DMS 273 treated with DMSO at 0.1 percent for 48 hours (cell line): ENCODE results near the gene SGTA.

Source experiments
- DNase-seq: peaks from one replicate; lab custom pipeline; 2025; lab: John Stamatoyannopoulos, UW

The SGTA gene

DNA sequence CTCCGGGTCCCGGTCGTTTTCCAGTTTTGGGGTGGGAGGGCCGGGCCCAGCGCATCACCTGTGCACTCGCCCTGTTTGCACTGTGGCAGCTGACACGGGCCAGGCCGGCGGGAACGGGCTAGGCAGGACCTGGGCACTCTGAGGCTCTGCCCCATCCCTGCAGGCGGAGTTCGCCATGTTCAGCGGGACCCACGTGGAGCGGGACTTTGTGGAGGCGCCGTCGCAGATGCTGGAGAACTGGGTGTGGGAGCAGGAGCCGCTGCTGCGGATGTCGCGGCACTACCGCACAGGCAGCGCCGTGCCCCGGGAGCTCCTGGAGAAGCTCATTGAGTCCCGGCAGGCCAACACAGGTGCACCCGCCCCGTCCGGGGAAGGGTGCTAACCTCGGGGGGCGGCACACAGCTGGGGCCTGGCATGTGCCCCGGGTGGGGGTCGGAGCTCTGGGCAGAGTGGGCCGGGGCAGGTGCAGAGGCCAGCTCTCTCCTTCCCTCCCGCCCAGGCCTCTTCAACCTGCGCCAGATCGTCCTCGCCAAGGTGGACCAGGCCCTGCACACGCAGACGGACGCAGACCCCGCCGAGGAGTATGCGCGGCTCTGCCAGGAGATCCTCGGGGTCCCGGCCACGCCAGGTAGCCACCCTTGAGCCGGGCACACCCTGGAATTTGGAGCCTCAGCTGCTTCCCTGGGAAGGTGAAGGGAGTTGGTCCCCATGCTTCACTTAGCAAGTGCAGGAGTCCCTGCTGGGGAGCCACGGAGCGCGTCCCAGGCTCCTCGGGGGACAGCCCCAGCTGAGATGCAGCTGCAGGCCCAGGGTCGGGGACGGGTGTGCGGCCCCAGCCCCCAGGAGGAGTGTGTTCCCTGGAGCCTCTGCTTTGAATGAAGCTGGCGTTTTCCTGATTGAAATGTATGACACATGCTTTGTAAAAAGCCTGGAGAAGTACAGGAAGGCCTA lies 27.3 kb upstream of the SGTA start:
- no peak for DNase-seq

DNA sequence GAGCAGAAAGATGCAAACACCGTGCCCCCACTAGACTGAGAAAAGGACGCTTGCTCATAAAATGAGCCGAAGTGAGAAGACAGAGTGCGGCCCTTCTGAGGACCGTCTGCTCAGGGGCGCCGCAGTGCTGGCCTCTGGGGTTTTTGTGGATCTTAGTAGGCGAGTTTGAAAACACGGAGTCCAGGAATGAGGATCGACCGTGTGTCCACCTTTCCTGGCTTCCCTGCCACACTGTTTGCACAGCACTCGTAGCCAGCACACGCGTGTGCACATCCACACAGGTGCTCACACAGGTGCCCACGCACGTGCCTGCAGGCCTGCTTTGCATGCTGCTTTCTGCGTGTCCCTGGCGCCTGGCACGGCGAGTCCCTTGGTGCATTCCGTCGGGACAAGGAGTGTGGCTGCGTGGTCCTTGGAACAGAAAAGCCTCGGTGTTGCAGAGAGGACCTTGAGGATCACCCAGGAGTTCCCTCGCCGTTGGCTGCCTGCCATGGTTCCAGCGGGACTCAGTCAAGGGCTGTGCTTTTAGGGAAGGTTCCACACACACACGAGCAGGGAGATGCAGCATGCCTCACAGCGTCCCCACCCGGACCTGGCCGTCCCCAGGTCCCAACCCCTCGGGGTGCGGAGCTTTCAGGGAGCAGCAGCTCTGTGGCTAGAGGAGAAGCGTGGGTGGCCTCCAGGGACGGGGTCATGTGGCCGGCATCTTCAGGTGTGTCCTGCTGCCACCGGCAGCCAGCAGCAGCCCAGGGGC lies 26.5 kb upstream of the SGTA start:
- DNase-seq = no peak

DNA sequence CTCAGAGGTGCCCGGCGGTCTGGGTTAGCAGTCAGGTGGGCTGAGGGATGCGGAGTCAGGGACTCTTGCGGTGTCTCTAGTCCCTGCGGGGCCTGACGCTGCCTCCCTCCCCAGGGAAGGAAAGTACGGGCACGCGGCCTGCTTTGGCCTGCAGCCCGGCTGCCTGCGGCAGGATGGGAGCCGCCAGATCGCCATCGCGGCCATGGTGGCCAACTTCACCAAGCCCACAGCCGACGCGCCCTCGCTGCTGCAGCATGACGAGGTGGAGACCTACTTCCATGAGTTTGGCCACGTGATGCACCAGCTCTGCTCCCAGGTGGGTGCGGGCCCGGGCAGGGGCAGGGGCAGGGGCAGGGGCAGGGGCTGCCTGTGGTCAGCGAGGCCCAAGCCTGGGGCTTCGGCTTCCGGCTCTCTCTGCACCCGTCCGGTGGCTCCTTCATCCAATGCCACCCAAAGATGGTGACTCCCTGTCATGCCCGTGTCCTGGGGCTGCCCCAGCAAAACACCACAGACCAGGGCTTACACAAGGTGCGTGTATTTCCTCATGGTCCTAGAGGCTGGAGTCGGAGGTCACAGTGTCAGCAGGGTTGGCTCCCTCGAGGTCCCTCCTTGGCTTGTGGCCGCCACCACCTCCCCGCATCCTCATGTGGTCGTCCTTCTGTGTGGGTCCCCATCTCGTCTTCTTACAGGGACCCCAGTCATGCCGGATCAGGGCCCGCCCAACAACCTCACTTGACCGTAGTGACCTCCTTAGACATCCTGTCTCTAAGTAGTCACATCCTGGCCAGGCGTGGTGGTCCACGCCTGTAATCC lies 25.3 kb upstream of the SGTA start:
- no peak for DNase-seq

- DNase-seq = no peak
Observed at GRCh38 chr19:2807379-2808128, 24.5 kb upstream of the SGTA start.

GRCh38 chr19:2806736-2807378 lies 23.8 kb upstream of the SGTA start:
- DNase-seq = no peak

GRCh38 chr19:2805991-2806649 lies 23.0 kb upstream of the SGTA start:
- DNase-seq = no peak

GRCh38 chr19:2805261-2805900 lies 22.3 kb upstream of the SGTA start:
- no peak for DNase-seq

GRCh38 chr19:2804156-2805004 lies 21.3 kb upstream of the SGTA start:
- DNase-seq = no peak

GRCh38 chr19:2803486-2804155 lies 20.5 kb upstream of the SGTA start:
- DNase-seq = no peak

GRCh38 chr19:2802826-2803225 lies 19.8 kb upstream of the SGTA start:
- DNase-seq = no peak

- DNase-seq = no peak
Observed at GRCh38 chr19:2800506-2800905, 17.4 kb upstream of the SGTA start.

DNA sequence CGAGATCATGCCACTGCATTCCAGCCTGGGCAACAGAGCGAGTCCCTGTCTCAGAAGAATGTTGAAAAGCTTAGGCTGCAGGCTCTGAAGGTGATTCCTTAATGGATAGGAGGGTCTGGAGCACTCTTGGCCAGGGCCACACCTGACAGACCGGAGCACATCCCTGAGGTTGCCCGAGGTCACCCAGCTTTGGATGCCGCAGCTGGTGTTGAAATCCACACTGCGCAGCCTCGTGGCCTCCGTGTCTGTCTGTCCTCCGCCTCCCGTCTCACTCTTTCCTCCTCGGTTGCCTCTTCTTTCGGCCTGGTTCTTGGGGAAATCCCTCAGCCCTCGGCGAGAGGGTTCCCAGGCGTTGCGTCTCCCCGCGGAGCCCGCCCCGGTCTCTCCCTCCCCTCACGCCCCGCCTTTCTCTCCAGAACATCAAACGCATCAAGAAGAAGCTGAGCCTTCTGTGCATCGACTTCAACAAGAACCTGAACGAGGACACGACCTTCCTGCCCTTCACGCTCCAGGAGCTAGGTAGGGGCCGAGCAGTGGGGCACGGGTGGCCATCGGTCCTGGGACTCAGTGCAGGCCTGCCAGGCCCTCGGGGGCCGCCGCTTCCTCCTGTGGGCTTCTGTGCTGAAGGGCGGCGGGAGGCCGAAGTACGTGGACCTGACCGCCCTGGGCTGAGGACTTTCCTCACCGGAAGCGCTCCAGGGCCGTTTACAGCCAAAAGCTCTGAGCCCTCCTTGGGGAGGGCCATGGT lies 16.4 kb upstream of the SGTA start:
- no peak for DNase-seq

- DNase-seq = no peak
Observed at GRCh38 chr19:2798733-2799132, 15.7 kb upstream of the SGTA start.

DNA sequence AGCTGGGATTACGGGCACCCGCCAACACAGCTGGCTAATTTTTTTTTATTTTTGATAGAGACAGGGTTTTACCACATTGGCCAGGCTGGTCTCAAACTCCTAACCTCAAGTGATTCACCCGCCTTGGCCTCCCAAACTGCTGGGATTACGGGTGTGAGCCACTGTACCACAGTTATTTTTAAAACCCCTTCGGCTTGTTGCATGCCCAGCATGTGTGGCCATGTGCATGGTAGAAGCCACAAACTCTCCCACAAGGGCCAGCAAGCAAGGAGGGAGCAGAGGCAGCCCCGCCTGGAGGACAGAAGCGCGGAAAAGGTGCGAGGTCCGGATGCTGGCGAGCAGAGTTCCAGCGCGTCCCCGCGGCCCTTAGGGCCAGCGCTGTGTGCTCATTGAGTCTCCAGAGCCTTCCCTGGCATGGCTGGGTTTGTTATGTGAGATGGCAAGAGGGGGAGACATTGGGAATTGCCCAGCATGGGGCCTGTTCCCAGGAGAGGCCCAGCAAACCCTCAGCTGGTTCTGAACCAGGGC lies 15.1 kb upstream of the SGTA start:
- DNase-seq = no peak

- no peak for DNase-seq
Observed at GRCh38 chr19:2797280-2797679, 14.2 kb upstream of the SGTA start.

DNA sequence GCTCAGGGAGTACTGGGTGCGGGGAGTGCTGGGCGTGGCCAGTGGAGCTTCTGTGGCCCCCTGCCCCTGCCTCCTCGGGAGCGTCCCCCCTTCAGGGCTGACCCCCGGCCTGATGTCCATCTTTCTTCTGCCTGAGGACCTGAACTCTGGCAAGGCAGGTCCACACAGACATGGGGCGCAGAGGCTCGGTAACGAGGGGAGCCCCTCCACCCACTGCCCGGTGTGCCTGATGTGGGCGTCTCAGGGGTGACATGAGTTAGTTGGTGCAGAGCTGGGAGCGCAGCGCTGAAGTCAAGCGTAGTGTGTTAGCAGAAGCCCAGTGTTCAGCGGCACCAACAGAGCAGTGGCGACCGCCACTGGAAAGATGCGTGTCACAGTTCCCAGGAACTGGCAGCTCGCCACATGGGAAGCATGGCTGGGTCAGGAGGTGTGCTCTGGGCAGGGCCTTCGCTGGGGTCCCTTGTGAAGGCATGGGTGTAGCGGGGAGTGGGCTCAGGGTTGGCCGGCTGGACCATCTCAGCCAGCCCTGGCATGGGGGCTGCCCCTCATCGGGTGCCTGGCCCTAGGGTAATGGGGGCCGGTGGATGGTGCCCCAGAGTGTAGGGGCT lies 13.7 kb upstream of the SGTA start:
- DNase-seq = no peak
